AG04449 (cell line): ENCODE measurements around the gene CPTP.
"Not testable (repeated sequence)": the region's sequence is repeated elsewhere in the genome, so short reads cannot be mapped to it uniquely, and the experiment has no call there.

Experiments
- CTCF ChIA-PET: fragments of 350-600 bp; formaldehyde crosslinking; extraction: SDS; loops from one replicate; lab custom pipeline; 2021; ENCODE audit warnings: antibody characterized with exemption; lab: Yijun Ruan, JAX
- POLR2A ChIA-PET: fragments of 400-600, 350-600 bp; formaldehyde crosslinking; extraction: SDS; loops from one replicate; lab custom pipeline; 2020; ENCODE audit warnings: antibody characterized with exemption, inconsistent platforms; lab: Yijun Ruan, JAX
- DNase-seq: peaks from one replicate; pipeline ENCODE4 v3.0.0-alpha.2; 2010; ENCODE audit warnings: low read depth, low spot score
- H3K4me3 ChIP-seq: 2 replicates; pipeline ENCODE4 v1.5.1; 2011; ENCODE audit warnings: low read depth, mild to moderate bottlenecking, control low read depth, low read length
- CTCF ChIP-seq: IDR thresholded peaks from one replicate; pipeline ENCODE4 v1.5.1; 2011; ENCODE audit warnings: mild to moderate bottlenecking, moderate library complexity, low read length, control low read depth, inconsistent platforms; ENCODE audit not compliant: insufficient read depth; ENCODE audit errors: missing control alignments

CPTP gene

GRCh38 chr1:1314678-1315335 is 9.8 kb upstream of the CPTP start:
- H3K4me3 ChIP-seq, result no peak overlapping the region
- ChIA-PET POLR2A (no interaction called here), CTCF (interaction anchor here (0.8 to 1.0 kb wide), 2 partner anchors 56 to 59 kb away, joined by 3 read pairs; no protein-coding TSS in a partner anchor)
- DNase-seq, result no peak
- TF ChIP-seq CTCF, result no peak

GRCh38 chr1:1315435-1315954 is 9.1 kb upstream of the CPTP start:
- DNase-seq, result no peak
- H3K4me3 ChIP-seq, result no peak overlapping the region
- TF ChIP-seq CTCF, result no peak
- POLR2A ChIA-PET, result no interaction called here
- CTCF ChIA-PET, result interaction anchor here (0.8 to 1.0 kb wide), 2 partner anchors 56 to 58 kb away, joined by 3 read pairs; no protein-coding TSS in a partner anchor

GRCh38 chr1:1316199-1316598 is 8.4 kb upstream of the CPTP start:
- DNase-seq, H3K4me3 ChIP-seq, POLR2A ChIA-PET, CTCF ChIA-PET: not testable (repeated sequence)

- DNase-seq, result no peak
- no peak for TF ChIP-seq CTCF
- ChIA-PET POLR2A (no interaction called here), CTCF (no interaction called here)
- H3K4me3 ChIP-seq, result no peak overlapping the region
These were observed 7.2 kb upstream of the CPTP start for GRCh38 chr1:1317420-1317819.

GRCh38 chr1:1318131-1318652 is 6.4 kb upstream of the CPTP start:
- DNase-seq, result peak; percentile 57
- TF ChIP-seq CTCF, result no peak
- ChIA-PET CTCF (interaction anchor here (1.3 kb wide), 1 partner anchor 9 kb away, joined by 3 read pairs; no protein-coding TSS in a partner anchor), POLR2A (interaction anchor here (0.6 to 1.0 kb wide), 3 partner anchors 9 to 53 kb away, joined by 3 to 4 read pairs (median 3); no protein-coding TSS in a partner anchor)
- no peak overlapping the region for H3K4me3 ChIP-seq

GRCh38 chr1:1318777-1319645 is 5.6 kb upstream of the CPTP start:
- POLR2A ChIA-PET, result interaction anchor here (0.6 to 1.0 kb wide), 2 partner anchors 10 to 15 kb away, joined by 3 to 4 read pairs; no protein-coding TSS in a partner anchor
- CTCF ChIA-PET, result interaction anchor here (1.3 kb wide), 1 partner anchor 9 kb away, joined by 3 read pairs; no protein-coding TSS in a partner anchor

More at GRCh38 chr1:1318777-1319645, 5.6 kb upstream of the CPTP start:
- DNase-seq, result no peak
- H3K4me3 ChIP-seq, result no peak overlapping the region
- no peak for TF ChIP-seq CTCF
